Mesothelial cell of epicardium (in vitro differentiated cells): ENCODE measurements around the gene CCNL1. TPM values are rescaled to one million over a fixed set of nuclear protein-coding genes. Genes with fewer than 3 reads are reported as not detected.

Experiments
- DNase-seq, 2 experiments: peaks; one replicate each; pipeline ENCODE4 v3.0.0; 2021; ENCODE audit warnings: low spot score in 2 of 2; ENCODE audit not compliant: unreplicated experiment in 2 of 2
- H3K27ac Mint-ChIP-seq: 2 replicates; pipeline ENCODE4 v1.8.0; 2021; ENCODE audit warnings: mixed read lengths
- H3K27me3 Mint-ChIP-seq: 2 replicates; pipeline ENCODE4 v1.8.0; 2021; ENCODE audit warnings: low read depth, mixed read lengths
- H3K36me3 Mint-ChIP-seq: 2 replicates; pipeline ENCODE4 v1.8.0; 2021; ENCODE audit warnings: mixed read lengths
- H3K4me1 Mint-ChIP-seq: 2 replicates; pipeline ENCODE4 v1.8.0; 2021; ENCODE audit warnings: mixed read lengths
- H3K4me3 Mint-ChIP-seq: 2 replicates; pipeline ENCODE4 v1.8.0; 2021; ENCODE audit warnings: mild to moderate bottlenecking, moderate library complexity, mixed read lengths
- H3K9me3 Mint-ChIP-seq: 2 replicates; pipeline ENCODE4 v1.8.0; 2021; ENCODE audit warnings: mixed read lengths
- total RNA-seq: library from RNA; stranded (reverse); gene quantifications from 3 replicates; pipeline ENCODE4 v1.2.1, GENCODE V29; 2021
- TF ChIP-seq, protein P1 (sequence below): fragments of 200-600 bp; sonication (generic); IDR thresholded peaks from one replicate; pipeline ENCODE4 v1.5.0; 2021; ENCODE audit warnings: antibody characterized with exemption; ENCODE audit not compliant: unreplicated experiment

CCNL1 gene
- total RNA-seq, 1 donor from 2014 or later: 276 TPM

DNA sequence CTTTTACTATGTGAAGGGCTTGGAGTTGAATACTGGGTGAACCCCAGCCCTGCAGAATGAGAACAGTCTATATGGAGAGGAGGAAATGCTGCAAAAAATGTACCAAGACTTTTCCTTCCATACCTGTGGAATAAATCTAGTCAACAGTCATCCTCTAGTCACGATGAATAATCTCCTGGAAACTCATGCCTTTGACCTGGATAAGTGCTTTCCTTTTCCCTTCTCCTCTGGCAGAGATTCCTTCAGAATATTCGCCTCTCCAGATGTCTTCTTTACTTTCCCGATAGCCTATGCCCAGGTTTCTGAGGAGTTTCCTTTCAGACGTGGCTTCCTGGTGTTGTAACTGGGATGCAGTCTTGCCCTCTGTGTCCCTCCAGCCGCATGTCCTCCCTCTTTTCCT lies 28.1 kb downstream of the CCNL1 start:
- TF ChIP-seq, protein P1, sequence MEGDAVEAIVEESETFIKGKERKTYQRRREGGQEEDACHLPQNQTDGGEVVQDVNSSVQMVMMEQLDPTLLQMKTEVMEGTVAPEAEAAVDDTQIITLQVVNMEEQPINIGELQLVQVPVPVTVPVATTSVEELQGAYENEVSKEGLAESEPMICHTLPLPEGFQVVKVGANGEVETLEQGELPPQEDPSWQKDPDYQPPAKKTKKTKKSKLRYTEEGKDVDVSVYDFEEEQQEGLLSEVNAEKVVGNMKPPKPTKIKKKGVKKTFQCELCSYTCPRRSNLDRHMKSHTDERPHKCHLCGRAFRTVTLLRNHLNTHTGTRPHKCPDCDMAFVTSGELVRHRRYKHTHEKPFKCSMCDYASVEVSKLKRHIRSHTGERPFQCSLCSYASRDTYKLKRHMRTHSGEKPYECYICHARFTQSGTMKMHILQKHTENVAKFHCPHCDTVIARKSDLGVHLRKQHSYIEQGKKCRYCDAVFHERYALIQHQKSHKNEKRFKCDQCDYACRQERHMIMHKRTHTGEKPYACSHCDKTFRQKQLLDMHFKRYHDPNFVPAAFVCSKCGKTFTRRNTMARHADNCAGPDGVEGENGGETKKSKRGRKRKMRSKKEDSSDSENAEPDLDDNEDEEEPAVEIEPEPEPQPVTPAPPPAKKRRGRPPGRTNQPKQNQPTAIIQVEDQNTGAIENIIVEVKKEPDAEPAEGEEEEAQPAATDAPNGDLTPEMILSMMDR: no peak
- H3K27me3 Mint-ChIP-seq: no peaks in the 10 kb centered on the region
- H3K36me3 Mint-ChIP-seq: no peaks in the 10 kb centered on the region
- H3K9me3 Mint-ChIP-seq: no peaks in the 10 kb centered on the region
- no peak overlapping the region for H3K27ac Mint-ChIP-seq
- DNase-seq: no peak
- H3K4me1 Mint-ChIP-seq: peaks cover 46% of the 10 kb centered on the region
- H3K4me3 Mint-ChIP-seq: no peak overlapping the region

GRCh38 chr3:157130467-157131251 lies 29.3 kb downstream of the CCNL1 start:
- Mint-ChIP-seq H3K4me3 (peak overlapping the region; percentile 39), H3K27ac (peak overlapping the region; percentile 85), H3K4me1 (peaks cover 37% of the 10 kb centered on the region), H3K9me3 (no peaks in the 10 kb centered on the region), H3K27me3 (no peaks in the 10 kb centered on the region), H3K36me3 (no peaks in the 10 kb centered on the region)
- TF ChIP-seq, protein P1: peak; percentile 88
- DNase-seq: peak in 1 of 2 experiments; percentile 56

DNA sequence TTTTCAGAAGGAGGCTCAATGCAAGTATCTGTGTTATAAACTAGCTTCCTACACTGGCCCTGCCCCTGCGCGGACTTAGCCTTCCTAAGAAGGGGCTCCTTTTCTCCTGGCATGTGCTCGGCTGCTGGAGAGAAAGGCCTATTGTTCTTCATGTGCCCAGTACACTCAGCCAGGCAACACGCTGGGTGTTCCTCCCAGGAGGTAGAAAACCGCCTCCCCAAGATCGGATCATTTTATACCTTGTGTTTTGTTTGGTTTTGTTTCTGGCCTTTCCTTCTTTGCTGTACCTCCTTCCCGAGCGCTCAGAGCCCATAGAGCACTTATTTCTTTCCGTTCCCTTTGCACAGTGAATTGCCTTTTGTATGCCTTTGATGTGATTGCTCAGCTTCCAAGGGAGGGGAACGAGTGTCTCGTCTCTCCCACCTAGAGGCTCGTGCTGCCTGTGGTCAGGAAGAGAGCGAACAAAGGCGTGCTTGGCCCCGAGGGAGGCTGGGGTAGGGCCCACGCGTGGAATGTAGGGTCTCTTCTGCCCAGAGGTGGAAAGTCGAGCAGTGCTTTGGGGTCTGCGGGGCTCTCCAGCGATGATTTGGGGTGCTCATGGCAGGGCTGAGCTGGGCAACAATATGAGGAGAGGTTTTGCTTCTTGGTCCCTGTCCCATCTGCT lies 30.0 kb downstream of the CCNL1 start:
- peak overlapping the region; percentile 85 for H3K27ac Mint-ChIP-seq
- H3K4me1 Mint-ChIP-seq: peaks cover 37% of the 10 kb centered on the region
- no peaks in the 10 kb centered on the region for H3K9me3 Mint-ChIP-seq
- no peaks in the 10 kb centered on the region for H3K36me3 Mint-ChIP-seq
- TF ChIP-seq, protein P1: no peak
- H3K4me3 Mint-ChIP-seq: peak overlapping the region; percentile 39
- H3K27me3 Mint-ChIP-seq: no peaks in the 10 kb centered on the region
- no peak for DNase-seq

DNA sequence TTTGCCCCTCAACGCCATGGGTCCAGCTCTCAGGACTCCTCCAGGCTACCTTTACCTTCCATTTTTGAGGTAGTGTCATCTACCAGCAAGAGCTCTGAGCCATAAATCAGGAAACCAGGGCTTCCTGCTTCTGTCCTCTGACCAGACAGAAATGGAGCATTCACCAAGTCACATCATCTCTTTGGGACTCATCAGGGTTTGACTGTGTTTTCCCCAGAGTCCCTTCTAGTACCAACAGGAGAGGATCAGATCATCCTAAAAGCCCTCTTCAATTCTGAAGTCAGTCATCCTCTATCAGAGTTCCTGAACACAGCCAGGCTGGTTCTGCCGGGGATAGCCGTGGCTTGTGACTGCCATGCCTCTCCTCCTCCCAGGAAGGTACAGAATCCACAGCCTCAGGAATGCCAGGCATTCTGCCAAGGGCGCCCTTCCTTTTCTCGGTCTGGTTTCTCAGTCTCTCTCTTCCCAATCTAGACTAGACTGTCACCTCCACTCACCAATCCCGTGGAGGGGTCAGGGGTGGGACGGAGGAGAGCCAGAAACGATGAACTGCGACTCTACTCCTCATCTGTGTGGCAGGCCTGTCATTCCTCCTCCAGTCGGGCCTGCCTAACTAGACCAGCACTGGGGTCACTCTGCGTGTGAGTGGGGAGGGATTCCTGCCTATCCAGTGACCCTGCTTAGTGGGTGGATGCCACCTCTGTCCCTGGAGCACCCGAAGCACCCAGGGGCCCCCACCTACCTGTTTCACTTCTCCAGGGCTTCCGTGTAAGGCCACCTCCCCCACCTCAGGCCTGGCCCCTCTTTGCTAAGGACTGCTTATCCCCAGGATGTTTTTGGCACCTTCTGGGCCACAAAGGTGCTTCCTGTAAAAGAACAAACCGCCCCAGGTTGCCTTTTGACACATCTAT lies 30.9 kb downstream of the CCNL1 start:
- TF ChIP-seq, protein P1: no peak
- peak in 1 of 2 experiments; percentile 57 for DNase-seq
- Mint-ChIP-seq H3K27me3 (no peaks in the 10 kb centered on the region), H3K36me3 (no peaks in the 10 kb centered on the region), H3K4me3 (no peak overlapping the region), H3K27ac (peak overlapping the region; percentile 85), H3K9me3 (no peaks in the 10 kb centered on the region), H3K4me1 (peaks cover 39% of the 10 kb centered on the region)

DNA sequence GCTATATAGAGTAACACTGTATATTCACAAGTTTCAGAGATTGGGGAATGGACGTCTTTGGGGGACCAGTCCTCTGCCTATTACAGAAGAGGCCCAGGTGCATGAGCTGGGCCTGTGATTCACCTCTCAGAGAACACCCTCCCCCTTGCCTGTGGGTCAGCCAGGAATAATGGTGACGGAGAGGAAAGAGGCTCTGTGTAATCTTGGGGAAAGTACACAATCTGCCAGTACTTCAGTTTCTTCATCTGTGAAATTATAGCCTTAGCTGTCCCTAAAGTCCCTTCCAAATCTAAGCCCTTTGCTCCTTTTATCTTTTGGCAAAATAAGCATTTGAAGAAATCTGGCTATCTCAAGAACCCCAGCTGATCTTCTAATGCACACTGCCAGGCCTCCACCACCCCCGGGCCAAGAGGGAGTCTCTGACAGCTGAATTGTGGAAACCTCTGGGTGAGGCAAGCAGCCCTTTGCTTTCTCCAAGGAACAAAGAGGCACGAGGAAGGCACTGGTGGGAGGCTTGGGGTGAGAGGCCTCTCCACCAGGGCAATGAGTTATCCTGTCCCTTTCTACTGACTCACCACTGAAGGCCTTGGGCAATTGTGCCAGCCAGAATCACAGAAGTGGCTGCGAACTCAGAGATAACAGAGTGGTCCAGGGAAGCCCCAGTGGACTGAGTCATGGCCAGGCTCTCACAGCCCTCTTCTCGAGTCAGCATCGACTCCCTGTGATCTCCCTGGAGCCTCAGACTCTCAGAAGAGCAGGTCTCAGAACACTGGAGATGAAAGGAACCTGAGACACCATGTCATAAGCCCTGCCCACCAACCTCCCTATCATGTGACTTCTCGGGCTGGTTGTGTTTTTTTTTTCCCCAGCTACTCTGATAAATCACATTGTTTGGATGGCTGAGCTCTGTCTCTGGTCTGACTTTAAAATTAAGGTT lies 31.8 kb downstream of the CCNL1 start:
- H3K4me1 Mint-ChIP-seq: peaks cover 39% of the 10 kb centered on the region
- H3K36me3 Mint-ChIP-seq: no peaks in the 10 kb centered on the region
- H3K9me3 Mint-ChIP-seq: no peaks in the 10 kb centered on the region
- peak overlapping the region; percentile 85 for H3K27ac Mint-ChIP-seq
- H3K4me3 Mint-ChIP-seq: no peak overlapping the region
- H3K27me3 Mint-ChIP-seq: no peaks in the 10 kb centered on the region
- TF ChIP-seq, protein P1: no peak
- no peak for DNase-seq
